GM23338 (cell line): ENCODE data around the gene BCAS3. TPM values are rescaled to one million over a fixed set of nuclear protein-coding genes. Genes with fewer than 3 reads are reported as not detected.

Source experiments
- ATAC-seq: fragments of 200-7000 bp; cut with Tn5 transposase; 3 replicates; pipeline ENCODE4 v1.9.1; 2020
- DNase-seq: peaks from one replicate; pipeline ENCODE4 v3.0.0-alpha.2; 2015; ENCODE audit warnings: low spot score
- H2AFZ ChIP-seq: fragments of 200-600 bp; sonication (generic); 2 replicates; pipeline ENCODE4 v1.8.0; 2016; ENCODE audit warnings: antibody characterized with exemption, mild to moderate bottlenecking, moderate library complexity
- H3F3A ChIP-seq: fragments of 200-600 bp; sonication (generic); replicated peaks from 2 replicates; pipeline ENCODE4 v1.8.0; 2017; ENCODE audit warnings: antibody characterized with exemption, mixed run types, low read depth
- H3K27ac ChIP-seq: fragments of 200-600 bp; sonication (generic); 2 replicates; pipeline ENCODE4 v1.6.1; 2016; ENCODE audit warnings: low read depth
- H3K27me3 ChIP-seq: fragments of 200-600 bp; sonication (generic); 2 replicates; pipeline ENCODE4 v1.8.0; 2016; ENCODE audit warnings: mild to moderate bottlenecking, mixed run types, moderate library complexity; ENCODE audit not compliant: insufficient read depth
- H3K36me3 ChIP-seq: fragments of 200-600 bp; sonication (generic); 2 replicates; pipeline ENCODE4 v1.8.0; 2016; ENCODE audit warnings: mild to moderate bottlenecking; ENCODE audit not compliant: insufficient read depth
- H3K4me1 ChIP-seq: fragments of 200-600 bp; sonication (generic); 2 replicates; pipeline ENCODE4 v1.8.0; 2016; ENCODE audit warnings: mild to moderate bottlenecking, moderate library complexity; ENCODE audit not compliant: insufficient read depth
- H3K4me2 ChIP-seq: fragments of 200-600 bp; sonication (generic); 2 replicates; pipeline ENCODE4 v1.7.1; 2017; ENCODE audit warnings: mixed run types
- H3K4me3 ChIP-seq: fragments of 200-600 bp; sonication (generic); 2 replicates; pipeline ENCODE4 v1.6.1; 2016; ENCODE audit warnings: mixed run types
- H3K79me2 ChIP-seq: fragments of 200-600 bp; sonication (generic); replicated peaks from 2 replicates; pipeline ENCODE4 v1.8.0; 2017; ENCODE audit warnings: mild to moderate bottlenecking; ENCODE audit not compliant: insufficient read depth
- H3K9me2 ChIP-seq: fragments of 200-600 bp; sonication (generic); 2 replicates; pipeline ENCODE4 v1.8.0; 2017; ENCODE audit not compliant: insufficient read depth
- H4K20me1 ChIP-seq: fragments of 200-600 bp; sonication (generic); replicated peaks from 2 replicates; pipeline ENCODE4 v1.8.0; 2017; ENCODE audit warnings: mild to moderate bottlenecking; ENCODE audit not compliant: insufficient read depth
- H3K27ac Mint-ChIP-seq: 2 replicates; pipeline ENCODE4 v1.8.0; 2020; ENCODE audit warnings: inconsistent platforms, mild to moderate bottlenecking, moderate library complexity, mixed read lengths
- H3K27me3 Mint-ChIP-seq: 3 replicates; pipeline ENCODE4 v1.8.0; 2022; ENCODE audit warnings: low read depth, mild to moderate bottlenecking, moderate library complexity, mixed read lengths, inconsistent platforms; ENCODE audit not compliant: insufficient read depth, poor library complexity
- H3K36me3 Mint-ChIP-seq: 3 replicates; pipeline ENCODE4 v1.8.0; 2021; ENCODE audit warnings: low read depth, mild to moderate bottlenecking, inconsistent platforms, moderate library complexity, mixed read lengths
- H3K4me1 Mint-ChIP-seq: 3 replicates; pipeline ENCODE4 v1.8.0; 2020; ENCODE audit warnings: mild to moderate bottlenecking, inconsistent platforms, mixed read lengths
- H3K4me3 Mint-ChIP-seq: 3 replicates; pipeline ENCODE4 v1.8.0; 2021; ENCODE audit warnings: moderate library complexity, mild to moderate bottlenecking, inconsistent platforms, mixed read lengths
- H3K9me3 Mint-ChIP-seq: 3 replicates; pipeline ENCODE4 v1.8.0; 2020; ENCODE audit warnings: moderate library complexity, mild to moderate bottlenecking, inconsistent platforms, mixed read lengths
- CREB1 ChIP-seq: fragments of 250-450 bp; sonication (Bioruptor Pico); IDR thresholded peaks from 2 replicates; pipeline ENCODE4 v1.5.0; 2020; ENCODE audit warnings: low read depth, mild to moderate bottlenecking, moderate library complexity
- EZH2 ChIP-seq: fragments of 200-600 bp; sonication (generic); IDR thresholded peaks from one replicate; pipeline ENCODE4 v1.8.0; 2017; ENCODE audit warnings: antibody characterized with exemption, mild to moderate bottlenecking, low read depth; ENCODE audit not compliant: unreplicated experiment
- EZH2phosphoT487 ChIP-seq: fragments of 200-600 bp; sonication (generic); IDR thresholded peaks from one replicate; pipeline ENCODE4 v1.8.1; 2018; ENCODE audit warnings: antibody characterized with exemption; ENCODE audit not compliant: unreplicated experiment
- JUNB ChIP-seq: IDR thresholded peaks from one replicate; pipeline ENCODE4 v1.6.1; 2016; ENCODE audit warnings: antibody characterized with exemption; ENCODE audit not compliant: unreplicated experiment
- NANOG ChIP-seq: IDR thresholded peaks from 2 replicates; pipeline ENCODE4 v1.6.1; 2016; ENCODE audit warnings: antibody characterized with exemption, borderline replicate concordance
- POLR2AphosphoS5 ChIP-seq: IDR thresholded peaks from 2 replicates; pipeline ENCODE4 v1.6.1; 2016; ENCODE audit warnings: antibody characterized with exemption, low read depth
- STAT1 ChIP-seq: IDR thresholded peaks from one replicate; pipeline ENCODE4 v1.6.1; 2016; ENCODE audit warnings: antibody characterized with exemption; ENCODE audit not compliant: unreplicated experiment
- ZNF114 ChIP-seq: fragments of 250-450 bp; sonication (Bioruptor Pico); IDR thresholded peaks from 2 replicates; pipeline ENCODE4 v1.5.0; 2020; ENCODE audit warnings: mild to moderate bottlenecking, moderate library complexity
- ZNF331 ChIP-seq: fragments of 250-450 bp; sonication (Bioruptor Pico); IDR thresholded peaks from 2 replicates; pipeline ENCODE4 v1.5.0; 2020; ENCODE audit warnings: low read depth, mild to moderate bottlenecking, moderate library complexity
- polyA plus RNA-seq: library from polyadenylated mRNA; unstranded; fragments of >200 nt; fragmentation: Nextera tagmentation; extraction: Ambion mirVana; gene quantifications from 2 replicates; pipeline ENCODE4 v1.2.1, GENCODE V29; 2016
- total RNA-seq: library from RNA; depleted of rRNA; stranded (reverse); fragments of >200 nt; shearing (Covaris generic); gene quantifications from 2 replicates; pipeline ENCODE4 v1.2.3, GENCODE V29; 2014
- TF ChIP-seq, protein P1 (sequence below): fragments of 250-450 bp; sonication (Bioruptor Pico); IDR thresholded peaks from 2 replicates; pipeline ENCODE4 v1.5.0; 2020; ENCODE audit warnings: mild to moderate bottlenecking, moderate library complexity
- TF ChIP-seq, protein P2 (sequence below), 2 experiments: fragments of 200-600 bp in 1 of 2; sonication (generic) in 1 of 2; conservative IDR thresholded peaks; 2 replicates each; pipeline versions ENCODE4 v1.5.1 to v1.6.1; 2016 to 2017; ENCODE audit warnings: antibody characterized with exemption in 2 of 2, low read depth in 2 of 2, mild to moderate bottlenecking in 2 of 2, moderate library complexity in 1 of 2
- TF ChIP-seq, protein P3 (sequence below): IDR thresholded peaks from one replicate; pipeline ENCODE4 v1.6.1; 2018; ENCODE audit warnings: antibody characterized with exemption; ENCODE audit not compliant: unreplicated experiment

The BCAS3 gene
- total and polyA plus RNA-seq, 2 experiments from 2014 or later = 8.2 to 28.0 TPM

DNA sequence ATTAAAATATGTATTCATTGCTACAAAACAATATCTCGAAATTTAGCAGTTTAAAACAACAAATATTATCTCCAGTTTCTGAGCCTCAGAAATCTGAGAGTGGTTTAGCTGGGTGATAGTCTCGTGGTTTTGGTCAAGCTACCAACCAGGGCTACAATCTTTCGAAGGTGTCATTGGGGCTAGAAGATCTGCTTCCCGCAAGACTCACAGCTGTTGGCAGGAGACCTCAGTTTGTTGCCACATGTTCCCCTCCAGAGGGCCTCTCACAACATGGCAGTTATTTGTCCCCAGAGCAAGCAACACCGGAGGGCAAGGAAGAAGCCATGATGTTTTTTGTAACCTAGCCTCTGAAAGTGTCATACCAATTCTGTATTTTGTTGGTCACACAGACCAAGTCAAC, 12.0 kb upstream of the BCAS3 start:
- DNase-seq = no peak
- H3K27ac Mint-ChIP-seq = no peak overlapping the region

More for the DNA sequence above, 12.0 kb upstream of the BCAS3 start:
- no peak overlapping the region for H3K4me3 Mint-ChIP-seq
- no peaks in the 10 kb centered on the region for H3F3A ChIP-seq
- no peaks in the 10 kb centered on the region for H3K36me3 ChIP-seq
- no peaks in the 10 kb centered on the region for H3K79me2 ChIP-seq
- H3K27me3 Mint-ChIP-seq = peaks cover 2% of the 10 kb centered on the region
- H3K4me1 ChIP-seq = no peaks in the 10 kb centered on the region
- H3K4me3 ChIP-seq = no peak overlapping the region
- no peaks in the 10 kb centered on the region for H3K9me3 Mint-ChIP-seq
- no peak for ATAC-seq
- H3K27me3 ChIP-seq = no peaks in the 10 kb centered on the region
- H2AFZ ChIP-seq = no peak overlapping the region
- no peak overlapping the region for H3K4me2 ChIP-seq
- H3K9me2 ChIP-seq = no peaks in the 10 kb centered on the region
- H4K20me1 ChIP-seq = 0 out of 2 replicates have a peak, but pooled peaks cover 4% of the 10 kb centered on the region
- H3K4me1 Mint-ChIP-seq = no peaks in the 10 kb centered on the region
- no peak overlapping the region for H3K27ac ChIP-seq
- TF ChIP-seq POLR2AphosphoS5 (no peak), EZH2 (no peak), NANOG (no peak), ZNF114 (CRISPR knock-in tag) (no peak), EZH2phosphoT487 (no peak), STAT1 (no peak), ZNF331 (CRISPR knock-in tag) (no peak), CREB1 (CRISPR knock-in tag) (no peak), JUNB (no peak)
- TF ChIP-seq, protein P1, sequence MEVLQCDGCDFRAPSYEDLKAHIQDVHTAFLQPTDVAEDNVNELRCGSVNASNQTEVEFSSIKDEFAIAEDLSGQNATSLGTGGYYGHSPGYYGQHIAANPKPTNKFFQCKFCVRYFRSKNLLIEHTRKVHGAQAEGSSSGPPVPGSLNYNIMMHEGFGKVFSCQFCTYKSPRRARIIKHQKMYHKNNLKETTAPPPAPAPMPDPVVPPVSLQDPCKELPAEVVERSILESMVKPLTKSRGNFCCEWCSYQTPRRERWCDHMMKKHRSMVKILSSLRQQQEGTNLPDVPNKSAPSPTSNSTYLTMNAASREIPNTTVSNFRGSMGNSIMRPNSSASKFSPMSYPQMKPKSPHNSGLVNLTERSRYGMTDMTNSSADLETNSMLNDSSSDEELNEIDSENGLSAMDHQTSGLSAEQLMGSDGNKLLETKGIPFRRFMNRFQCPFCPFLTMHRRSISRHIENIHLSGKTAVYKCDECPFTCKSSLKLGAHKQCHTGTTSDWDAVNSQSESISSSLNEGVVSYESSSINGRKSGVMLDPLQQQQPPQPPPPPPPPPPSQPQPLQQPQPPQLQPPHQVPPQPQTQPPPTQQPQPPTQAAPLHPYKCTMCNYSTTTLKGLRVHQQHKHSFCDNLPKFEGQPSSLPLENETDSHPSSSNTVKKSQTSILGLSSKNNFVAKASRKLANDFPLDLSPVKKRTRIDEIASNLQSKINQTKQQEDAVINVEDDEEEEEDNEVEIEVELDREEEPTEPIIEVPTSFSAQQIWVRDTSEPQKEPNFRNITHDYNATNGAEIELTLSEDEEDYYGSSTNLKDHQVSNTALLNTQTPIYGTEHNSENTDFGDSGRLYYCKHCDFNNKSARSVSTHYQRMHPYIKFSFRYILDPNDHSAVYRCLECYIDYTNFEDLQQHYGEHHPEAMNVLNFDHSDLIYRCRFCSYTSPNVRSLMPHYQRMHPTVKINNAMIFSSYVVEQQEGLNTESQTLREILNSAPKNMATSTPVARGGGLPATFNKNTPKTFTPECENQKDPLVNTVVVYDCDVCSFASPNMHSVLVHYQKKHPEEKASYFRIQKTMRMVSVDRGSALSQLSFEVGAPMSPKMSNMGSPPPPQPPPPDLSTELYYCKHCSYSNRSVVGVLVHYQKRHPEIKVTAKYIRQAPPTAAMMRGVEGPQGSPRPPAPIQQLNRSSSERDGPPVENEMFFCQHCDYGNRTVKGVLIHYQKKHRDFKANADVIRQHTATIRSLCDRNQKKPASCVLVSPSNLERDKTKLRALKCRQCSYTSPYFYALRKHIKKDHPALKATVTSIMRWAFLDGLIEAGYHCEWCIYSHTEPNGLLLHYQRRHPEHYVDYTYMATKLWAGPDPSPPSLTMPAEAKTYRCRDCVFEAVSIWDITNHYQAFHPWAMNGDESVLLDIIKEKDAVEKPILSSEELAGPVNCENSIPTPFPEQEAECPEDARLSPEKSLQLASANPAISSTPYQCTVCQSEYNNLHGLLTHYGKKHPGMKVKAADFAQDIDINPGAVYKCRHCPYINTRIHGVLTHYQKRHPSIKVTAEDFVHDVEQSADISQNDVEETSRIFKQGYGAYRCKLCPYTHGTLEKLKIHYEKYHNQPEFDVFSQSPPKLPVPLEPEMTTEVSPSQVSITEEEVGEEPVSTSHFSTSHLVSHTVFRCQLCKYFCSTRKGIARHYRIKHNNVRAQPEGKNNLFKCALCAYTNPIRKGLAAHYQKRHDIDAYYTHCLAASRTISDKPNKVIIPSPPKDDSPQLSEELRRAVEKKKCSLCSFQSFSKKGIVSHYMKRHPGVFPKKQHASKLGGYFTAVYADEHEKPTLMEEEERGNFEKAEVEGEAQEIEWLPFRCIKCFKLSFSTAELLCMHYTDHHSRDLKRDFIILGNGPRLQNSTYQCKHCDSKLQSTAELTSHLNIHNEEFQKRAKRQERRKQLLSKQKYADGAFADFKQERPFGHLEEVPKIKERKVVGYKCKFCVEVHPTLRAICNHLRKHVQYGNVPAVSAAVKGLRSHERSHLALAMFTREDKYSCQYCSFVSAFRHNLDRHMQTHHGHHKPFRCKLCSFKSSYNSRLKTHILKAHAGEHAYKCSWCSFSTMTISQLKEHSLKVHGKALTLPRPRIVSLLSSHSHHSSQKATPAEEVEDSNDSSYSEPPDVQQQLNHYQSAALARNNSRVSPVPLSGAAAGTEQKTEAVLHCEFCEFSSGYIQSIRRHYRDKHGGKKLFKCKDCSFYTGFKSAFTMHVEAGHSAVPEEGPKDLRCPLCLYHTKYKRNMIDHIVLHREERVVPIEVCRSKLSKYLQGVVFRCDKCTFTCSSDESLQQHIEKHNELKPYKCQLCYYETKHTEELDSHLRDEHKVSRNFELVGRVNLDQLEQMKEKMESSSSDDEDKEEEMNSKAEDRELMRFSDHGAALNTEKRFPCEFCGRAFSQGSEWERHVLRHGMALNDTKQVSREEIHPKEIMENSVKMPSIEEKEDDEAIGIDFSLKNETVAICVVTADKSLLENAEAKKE (CRISPR knock-in tag) = no peak
- TF ChIP-seq, protein P2, sequence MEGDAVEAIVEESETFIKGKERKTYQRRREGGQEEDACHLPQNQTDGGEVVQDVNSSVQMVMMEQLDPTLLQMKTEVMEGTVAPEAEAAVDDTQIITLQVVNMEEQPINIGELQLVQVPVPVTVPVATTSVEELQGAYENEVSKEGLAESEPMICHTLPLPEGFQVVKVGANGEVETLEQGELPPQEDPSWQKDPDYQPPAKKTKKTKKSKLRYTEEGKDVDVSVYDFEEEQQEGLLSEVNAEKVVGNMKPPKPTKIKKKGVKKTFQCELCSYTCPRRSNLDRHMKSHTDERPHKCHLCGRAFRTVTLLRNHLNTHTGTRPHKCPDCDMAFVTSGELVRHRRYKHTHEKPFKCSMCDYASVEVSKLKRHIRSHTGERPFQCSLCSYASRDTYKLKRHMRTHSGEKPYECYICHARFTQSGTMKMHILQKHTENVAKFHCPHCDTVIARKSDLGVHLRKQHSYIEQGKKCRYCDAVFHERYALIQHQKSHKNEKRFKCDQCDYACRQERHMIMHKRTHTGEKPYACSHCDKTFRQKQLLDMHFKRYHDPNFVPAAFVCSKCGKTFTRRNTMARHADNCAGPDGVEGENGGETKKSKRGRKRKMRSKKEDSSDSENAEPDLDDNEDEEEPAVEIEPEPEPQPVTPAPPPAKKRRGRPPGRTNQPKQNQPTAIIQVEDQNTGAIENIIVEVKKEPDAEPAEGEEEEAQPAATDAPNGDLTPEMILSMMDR (conservative IDR thresholded peaks at IDR 0.05; ENCODE audit: low read depth in 2 of 2) = no peak
- TF ChIP-seq, protein P3, sequence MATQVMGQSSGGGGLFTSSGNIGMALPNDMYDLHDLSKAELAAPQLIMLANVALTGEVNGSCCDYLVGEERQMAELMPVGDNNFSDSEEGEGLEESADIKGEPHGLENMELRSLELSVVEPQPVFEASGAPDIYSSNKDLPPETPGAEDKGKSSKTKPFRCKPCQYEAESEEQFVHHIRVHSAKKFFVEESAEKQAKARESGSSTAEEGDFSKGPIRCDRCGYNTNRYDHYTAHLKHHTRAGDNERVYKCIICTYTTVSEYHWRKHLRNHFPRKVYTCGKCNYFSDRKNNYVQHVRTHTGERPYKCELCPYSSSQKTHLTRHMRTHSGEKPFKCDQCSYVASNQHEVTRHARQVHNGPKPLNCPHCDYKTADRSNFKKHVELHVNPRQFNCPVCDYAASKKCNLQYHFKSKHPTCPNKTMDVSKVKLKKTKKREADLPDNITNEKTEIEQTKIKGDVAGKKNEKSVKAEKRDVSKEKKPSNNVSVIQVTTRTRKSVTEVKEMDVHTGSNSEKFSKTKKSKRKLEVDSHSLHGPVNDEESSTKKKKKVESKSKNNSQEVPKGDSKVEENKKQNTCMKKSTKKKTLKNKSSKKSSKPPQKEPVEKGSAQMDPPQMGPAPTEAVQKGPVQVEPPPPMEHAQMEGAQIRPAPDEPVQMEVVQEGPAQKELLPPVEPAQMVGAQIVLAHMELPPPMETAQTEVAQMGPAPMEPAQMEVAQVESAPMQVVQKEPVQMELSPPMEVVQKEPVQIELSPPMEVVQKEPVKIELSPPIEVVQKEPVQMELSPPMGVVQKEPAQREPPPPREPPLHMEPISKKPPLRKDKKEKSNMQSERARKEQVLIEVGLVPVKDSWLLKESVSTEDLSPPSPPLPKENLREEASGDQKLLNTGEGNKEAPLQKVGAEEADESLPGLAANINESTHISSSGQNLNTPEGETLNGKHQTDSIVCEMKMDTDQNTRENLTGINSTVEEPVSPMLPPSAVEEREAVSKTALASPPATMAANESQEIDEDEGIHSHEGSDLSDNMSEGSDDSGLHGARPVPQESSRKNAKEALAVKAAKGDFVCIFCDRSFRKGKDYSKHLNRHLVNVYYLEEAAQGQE = no peak
- peaks cover 9% of the 10 kb centered on the region; the same call in 2 of the 3 replicates for H3K36me3 Mint-ChIP-seq
